ENCODE results near the gene PPM1H. TPM values are rescaled to one million over a fixed set of nuclear protein-coding genes. Genes with fewer than 3 reads are reported as not detected.
A peak's percentile ranks its signal among the peaks of the same experiment; 100 is the strongest.

Gene PPM1H
- total RNA-seq, 2 experiments from 2014 or later: not detected

GRCh38 chr12:62605981-62606380 is 329.0 kb downstream of the PPM1H start:
- no peak for DNase-seq
- Mint-ChIP-seq H3K27ac (no peak overlapping the region), H3K9me3 (no peaks in the 10 kb centered on the region), H3K4me1 (ENCODE audit: low read depth) (peaks cover 35% of the 10 kb centered on the region), H3K27me3 (ENCODE audit: low read depth) (no peaks in the 10 kb centered on the region), H3K36me3 (ENCODE audit: low read depth) (no peaks in the 10 kb centered on the region), H3K4me3 (no peak overlapping the region)
- intact Hi-C loops (cut with micrococcal nuclease): loop anchor here (10.0 kb wide), 1 partner anchor 1169 kb away; the partner anchor contains the start of gene RXYLT1
- CTCF ChIA-PET: interaction anchor here (0.6 to 1.7 kb wide), 9 partner anchors 9 to 208 kb away, joined by 3 to 5 read pairs (median 3); no protein-coding TSS in a partner anchor

- DNase-seq: peak; percentile 10
- no peaks in the 10 kb centered on the region for H3K9me3 Mint-ChIP-seq
These were observed 330.1 kb downstream of the PPM1H start for GRCh38 chr12:62604871-62605270.

GRCh38 chr12:62604373-62604772 is 330.6 kb downstream of the PPM1H start:
- H3K27me3 Mint-ChIP-seq (ENCODE audit: low read depth): no peaks in the 10 kb centered on the region
- intact Hi-C loops (cut with micrococcal nuclease): loop anchor here (1.0 to 10.0 kb wide), 2 partner anchors 166 to 1170 kb away; partner anchors contain the start of gene RXYLT1

More at GRCh38 chr12:62604871-62605270, 330.1 kb downstream of the PPM1H start:
- Mint-ChIP-seq H3K27ac (no peak overlapping the region), H3K4me3 (peak overlapping the region; percentile 32), H3K27me3 (ENCODE audit: low read depth) (no peaks in the 10 kb centered on the region), H3K36me3 (ENCODE audit: low read depth) (no peaks in the 10 kb centered on the region), H3K4me1 (ENCODE audit: low read depth) (peaks cover 35% of the 10 kb centered on the region)
- intact Hi-C loops (cut with micrococcal nuclease): loop anchor here (1.0 to 10.0 kb wide), 2 partner anchors 167 to 1170 kb away; partner anchors contain the start of gene RXYLT1
- CTCF ChIA-PET: interaction anchor here (0.6 to 1.2 kb wide), 4 partner anchors 36 to 194 kb away, joined by 3 to 4 read pairs (median 3); no protein-coding TSS in a partner anchor

GRCh38 chr12:62603811-62604098 is 331.2 kb downstream of the PPM1H start:
- peak overlapping the region; percentile 99 for H3K27ac Mint-ChIP-seq
- no peaks in the 10 kb centered on the region for H3K9me3 Mint-ChIP-seq
- no peak for DNase-seq
- H3K4me1 Mint-ChIP-seq (ENCODE audit: low read depth): peaks cover 35% of the 10 kb centered on the region
- H3K36me3 Mint-ChIP-seq (ENCODE audit: low read depth): no peaks in the 10 kb centered on the region
- H3K4me3 Mint-ChIP-seq: peak overlapping the region; percentile 86
- intact Hi-C loops (cut with micrococcal nuclease): loop anchor here (1.0 to 10.0 kb wide), 6 partner anchors 29 to 1171 kb away; partner anchors contain the start of gene RXYLT1
- H3K27me3 Mint-ChIP-seq (ENCODE audit: low read depth): no peaks in the 10 kb centered on the region
- CTCF ChIA-PET: interaction anchor here (0.9 to 2.1 kb wide), 7 partner anchors 10 to 193 kb away, joined by 3 to 10 read pairs (median 5); no protein-coding TSS in a partner anchor

More at GRCh38 chr12:62604373-62604772, 330.6 kb downstream of the PPM1H start:
- CTCF ChIA-PET: interaction anchor here (0.6 to 2.1 kb wide), 4 partner anchors 11 to 195 kb away, joined by 3 to 9 read pairs (median 6); no protein-coding TSS in a partner anchor
- Mint-ChIP-seq H3K4me1 (ENCODE audit: low read depth) (peaks cover 35% of the 10 kb centered on the region), H3K36me3 (ENCODE audit: low read depth) (no peaks in the 10 kb centered on the region), H3K9me3 (no peaks in the 10 kb centered on the region), H3K4me3 (peak overlapping the region; percentile 86), H3K27ac (peak overlapping the region; percentile 99)
- DNase-seq: no peak

GRCh38 chr12:62603061-62603810 is 331.7 kb downstream of the PPM1H start:
- peak; percentile 79 for DNase-seq
- intact Hi-C loops (cut with micrococcal nuclease): loop anchor here (1.0 to 10.0 kb wide), 5 partner anchors 30 to 1172 kb away; partner anchors contain the start of gene RXYLT1
- no peaks in the 10 kb centered on the region for H3K9me3 Mint-ChIP-seq
- CTCF ChIA-PET: interaction anchor here (0.8 to 2.1 kb wide), 11 partner anchors 10 to 197 kb away, joined by 3 to 10 read pairs (median 4); no protein-coding TSS in a partner anchor
- H3K4me1 Mint-ChIP-seq (ENCODE audit: low read depth): peaks cover 35% of the 10 kb centered on the region
- peak overlapping the region; percentile 99 for H3K27ac Mint-ChIP-seq
- H3K36me3 Mint-ChIP-seq (ENCODE audit: low read depth): no peaks in the 10 kb centered on the region
- H3K27me3 Mint-ChIP-seq (ENCODE audit: low read depth): no peaks in the 10 kb centered on the region
- H3K4me3 Mint-ChIP-seq: peak overlapping the region; percentile 86

GRCh38 chr12:62602255-62603060 is 332.5 kb downstream of the PPM1H start:
- H3K27me3 Mint-ChIP-seq (ENCODE audit: low read depth): no peaks in the 10 kb centered on the region
- intact Hi-C loops (cut with micrococcal nuclease): loop anchor here (1.0 to 10.0 kb wide), 8 partner anchors 30 to 1172 kb away; partner anchors contain the start of genes MON2, RXYLT1 and USP15
- H3K4me3 Mint-ChIP-seq: peak overlapping the region; percentile 86
- no peaks in the 10 kb centered on the region for H3K9me3 Mint-ChIP-seq
- peak overlapping the region; percentile 99 for H3K27ac Mint-ChIP-seq
- CTCF ChIA-PET: interaction anchor here (0.8 to 2.1 kb wide), 11 partner anchors 9 to 197 kb away, joined by 3 to 10 read pairs (median 4); no protein-coding TSS in a partner anchor
- no peaks in the 10 kb centered on the region for H3K36me3 Mint-ChIP-seq (ENCODE audit: low read depth)
- peak; percentile 87 for DNase-seq
- peaks cover 35% of the 10 kb centered on the region for H3K4me1 Mint-ChIP-seq (ENCODE audit: low read depth)

GRCh38 chr12:62601765-62602164 is 333.2 kb downstream of the PPM1H start:
- intact Hi-C loops (cut with micrococcal nuclease): loop anchor here (1.0 to 10.0 kb wide), 5 partner anchors 31 to 1173 kb away; partner anchors contain the start of genes MON2, RXYLT1 and USP15
- CTCF ChIA-PET: interaction anchor here (1.8 kb wide), 1 partner anchor 195 kb away, joined by 10 read pairs; no protein-coding TSS in a partner anchor
- H3K4me1 Mint-ChIP-seq (ENCODE audit: low read depth): peaks cover 31% of the 10 kb centered on the region
- H3K36me3 Mint-ChIP-seq (ENCODE audit: low read depth): no peaks in the 10 kb centered on the region
- H3K4me3 Mint-ChIP-seq: no peak overlapping the region
- DNase-seq: no peak
- peak overlapping the region; percentile 99 for H3K27ac Mint-ChIP-seq
- no peaks in the 10 kb centered on the region for H3K9me3 Mint-ChIP-seq
- H3K27me3 Mint-ChIP-seq (ENCODE audit: low read depth): no peaks in the 10 kb centered on the region

GRCh38 chr12:62599854-62600437 is 335.0 kb downstream of the PPM1H start:
- intact Hi-C loops (cut with micrococcal nuclease): loop anchor here (10.0 kb wide), 1 partner anchor 1175 kb away; the partner anchor contains the start of gene RXYLT1
- CTCF ChIA-PET: interaction anchor here (1.0 to 1.4 kb wide), 2 partner anchors 165 kb away, joined by 3 to 4 read pairs; no protein-coding TSS in a partner anchor
- DNase-seq: no peak
- Mint-ChIP-seq H3K9me3 (no peaks in the 10 kb centered on the region), H3K36me3 (ENCODE audit: low read depth) (no peaks in the 10 kb centered on the region), H3K27ac (no peak overlapping the region), H3K4me3 (no peak overlapping the region), H3K27me3 (ENCODE audit: low read depth) (no peaks in the 10 kb centered on the region), H3K4me1 (ENCODE audit: low read depth) (peaks cover 15% of the 10 kb centered on the region)

- H3K4me1 Mint-ChIP-seq (ENCODE audit: low read depth): peaks cover 6% of the 10 kb centered on the region
- intact Hi-C loops (cut with micrococcal nuclease): no loop called here
- CTCF ChIA-PET: interaction anchor here (0.7 to 1.4 kb wide), 2 partner anchors 87 to 164 kb away, joined by 3 read pairs; no protein-coding TSS in a partner anchor
- H3K4me3 Mint-ChIP-seq: no peak overlapping the region
- no peaks in the 10 kb centered on the region for H3K36me3 Mint-ChIP-seq (ENCODE audit: low read depth)
- H3K27me3 Mint-ChIP-seq (ENCODE audit: low read depth): no peaks in the 10 kb centered on the region
- DNase-seq: no peak
- no peak overlapping the region for H3K27ac Mint-ChIP-seq
- H3K9me3 Mint-ChIP-seq: no peaks in the 10 kb centered on the region
These were observed 336.1 kb downstream of the PPM1H start for GRCh38 chr12:62598846-62599245.

- no peaks in the 10 kb centered on the region for H3K9me3 Mint-ChIP-seq
- no peak for DNase-seq
- peaks cover 4% of the 10 kb centered on the region for H3K36me3 Mint-ChIP-seq (ENCODE audit: low read depth)
- peaks cover 6% of the 10 kb centered on the region for H3K4me1 Mint-ChIP-seq (ENCODE audit: low read depth)
- CTCF ChIA-PET: no interaction called here
- H3K27me3 Mint-ChIP-seq (ENCODE audit: low read depth): no peaks in the 10 kb centered on the region
- H3K4me3 Mint-ChIP-seq: no peak overlapping the region
- intact Hi-C loops (cut with micrococcal nuclease): no loop called here
- H3K27ac Mint-ChIP-seq: no peak overlapping the region
These were observed 337.7 kb downstream of the PPM1H start for GRCh38 chr12:62597253-62597652.
